Endothelial cell of umbilical vein (primary cell): ENCODE results near the gene TMEM42. TPM values are rescaled to one million over a fixed set of nuclear protein-coding genes. Genes with fewer than 3 reads are reported as not detected.

ENCODE experiments used
- BruUV-seq: library from RNA; stranded (reverse); fragments of 400-500 nt; replicated peaks from 2 replicates; lab custom pipeline; 2021; lab: Mats Ljungman, UMichigan
- CTCF ChIA-PET: fragments of 300-600, 350-600 bp; sonication (Branson Sonifier 250); formaldehyde crosslinking; loops from one replicate; lab custom pipeline; 2021; ENCODE audit warnings: antibody characterized with exemption, inconsistent platforms; lab: Charles Lee
- POLR2A ChIA-PET: fragments of 300-600, 350-600 bp; sonication (Branson Sonifier 250); formaldehyde crosslinking; loops from one replicate; lab custom pipeline; 2021; ENCODE audit warnings: antibody characterized with exemption, inconsistent platforms; lab: Charles Lee
- DNase-seq: peaks from one replicate; pipeline ENCODE4 v3.0.0-alpha.2; 2011; ENCODE audit warnings: low read depth, low spot score
- FAIRE-seq: peaks from 2 replicates; lab custom pipeline; 2011; peaks lifted over from hg19 to GRCh38; lab: Jason Lieb, UNC
- H2AFZ ChIP-seq: 2 replicates; pipeline ENCODE4 v1.6.0; 2012; ENCODE audit warnings: low read depth, low read length, control low read depth, inconsistent platforms
- H3K27ac ChIP-seq: 2 replicates; pipeline ENCODE4 v1.5.1; 2011; ENCODE audit warnings: low read depth, mild to moderate bottlenecking, control low read depth, low read length, moderate library complexity; ENCODE audit not compliant: insufficient read depth
- H3K27me3 ChIP-seq, 2 experiments: 2 replicates each; pipeline versions ENCODE4 v1.6.0 to v1.6.1; 2011; ENCODE audit warnings: low read length in 2 of 2, mixed read lengths in 1 of 2; ENCODE audit not compliant: control insufficient read depth in 2 of 2, insufficient read depth in 2 of 2
- H3K36me3 ChIP-seq, 2 experiments: 2 replicates in 1 of 2; 3 replicates in 1 of 2; pipeline ENCODE4 v1.5.1; 2011; ENCODE audit warnings: low read length in 2 of 2, mild to moderate bottlenecking in 1 of 2, moderate library complexity in 1 of 2; ENCODE audit not compliant: control insufficient read depth in 2 of 2, insufficient read depth in 2 of 2; ENCODE audit errors: extremely low read depth in 1 of 2
- H3K4me1 ChIP-seq: 3 replicates; pipeline ENCODE4 v1.5.1; 2011; ENCODE audit warnings: mild to moderate bottlenecking, low read length; ENCODE audit not compliant: control insufficient read depth, insufficient read depth; ENCODE audit errors: extremely low read depth
- H3K4me2 ChIP-seq: 2 replicates; pipeline ENCODE4 v1.6.1; 2011; ENCODE audit warnings: low read length, control low read depth, mixed read lengths; ENCODE audit not compliant: insufficient read depth
- H3K4me3 ChIP-seq, 3 experiments: fragments of 200-600 bp in 1 of 3; sonication (generic), shearing (Covaris generic) in 1 of 3; replicated peaks in 1 of 3; 2 replicates each; pipeline ENCODE4 v1.5.1; 2011 to 2016; ENCODE audit warnings: control low read depth in 3 of 3, low read length in 3 of 3, mild to moderate bottlenecking in 2 of 3, inconsistent platforms in 1 of 3, low read depth in 1 of 3, moderate library complexity in 1 of 3; ENCODE audit not compliant: insufficient read depth in 1 of 3
- H3K79me2 ChIP-seq: 2 replicates; pipeline ENCODE4 v1.6.0; 2012; ENCODE audit warnings: low read length, inconsistent platforms; ENCODE audit not compliant: control insufficient read depth, insufficient read depth
- H3K9ac ChIP-seq: replicated peaks from 2 replicates; pipeline ENCODE3; 2011; ENCODE audit warnings: low read length, control low read depth; ENCODE audit not compliant: insufficient read depth; ENCODE audit errors: extremely low read depth
- H3K9me1 ChIP-seq: replicated peaks from 3 replicates; pipeline ENCODE4 v1.6.0; 2011; ENCODE audit warnings: mild to moderate bottlenecking, low read length; ENCODE audit not compliant: control insufficient read depth, insufficient read depth; ENCODE audit errors: extremely low read depth
- H3K9me3 ChIP-seq: replicated peaks from 2 replicates; pipeline ENCODE4 v1.5.1; 2012; ENCODE audit warnings: low read length, inconsistent platforms; ENCODE audit not compliant: control insufficient read depth, insufficient read depth
- H4K20me1 ChIP-seq: replicated peaks from 2 replicates; pipeline ENCODE3; 2011; ENCODE audit warnings: mild to moderate bottlenecking, low read length; ENCODE audit not compliant: control insufficient read depth, insufficient read depth; ENCODE audit errors: extremely low read depth
- EZH2 ChIP-seq: IDR thresholded peaks from 2 replicates; pipeline ENCODE4 v1.6.1; 2012; ENCODE audit warnings: borderline replicate concordance, low read depth, mild to moderate bottlenecking, moderate library complexity, low read length, inconsistent platforms; ENCODE audit not compliant: severe bottlenecking
- FOS ChIP-seq: IDR thresholded peaks from 2 replicates; pipeline ENCODE4 v1.6.1; 2011; ENCODE audit warnings: mild to moderate bottlenecking, low read length, moderate library complexity, borderline replicate concordance; ENCODE audit not compliant: insufficient read depth
- JUN ChIP-seq: IDR thresholded peaks from 2 replicates; pipeline ENCODE4 v1.6.1; 2011; ENCODE audit warnings: borderline replicate concordance, low read depth; ENCODE audit not compliant: insufficient read length, insufficient read depth
- MAX ChIP-seq: IDR thresholded peaks from 2 replicates; pipeline ENCODE4 v1.6.1; 2011; ENCODE audit not compliant: insufficient read depth, insufficient read length
- MYC ChIP-seq: IDR thresholded peaks from one replicate; pipeline ENCODE4 v1.6.1; 2011; ENCODE audit warnings: mild to moderate bottlenecking, low read depth, low read length
- POLR2A ChIP-seq: IDR thresholded peaks from 2 replicates; pipeline ENCODE4 v1.6.1; 2012; ENCODE audit warnings: low read depth, mild to moderate bottlenecking, control low read depth, low read length
- POLR2AphosphoS5 ChIP-seq: IDR thresholded peaks from 2 replicates; pipeline ENCODE4 v1.6.1; 2012; ENCODE audit warnings: low read depth, mild to moderate bottlenecking, control low read depth, low read length, moderate library complexity; ENCODE audit not compliant: insufficient read depth
- dilution Hi-C: fragments of 300-500 bp; cut with MboI; formaldehyde crosslinking; loops from one replicate; pipeline ENCODE4 v1.15.0; 2019; ENCODE audit warnings: low sequenced_read_pairs; ENCODE audit not compliant: extremely low pct_ligation_motif_present
- intact Hi-C: fragments of 100-400 bp; cut with micrococcal nuclease; formaldehyde crosslinking; loops from one replicate; pipeline ENCODE4 v1.10.0; 2022
- polyA plus RNA-seq, 4 experiments: library from polyadenylated mRNA; depleted of rRNA in 3 of 4; stranded (reverse) in 3 of 4; unstranded in 1 of 4; fragments of >200 nt; gene quantifications; 2 replicates each; pipeline versions ENCODE4 v1.2.1 to v1.2.3, GENCODE V29; 2011 to 2012; ENCODE audit warnings: missing spikeins in 1 of 4
- total RNA-seq: library from RNA; stranded (reverse); gene quantifications from 2 replicates; pipeline ENCODE4 v1.2.3, GENCODE V29; 2021
- TF ChIP-seq, protein P1 (sequence below), 2 donors: IDR thresholded peaks; 1 replicate in 1 of 2; 2 replicates in 1 of 2; pipeline ENCODE4 v1.5.1; 2011; ENCODE audit warnings: low read length in 2 of 2, mild to moderate bottlenecking in 2 of 2, moderate library complexity in 2 of 2, control low read depth in 1 of 2, inconsistent platforms in 1 of 2, low read depth in 1 of 2; ENCODE audit not compliant: insufficient read depth in 1 of 2; ENCODE audit errors: extremely low read depth in 1 of 2

The TMEM42 gene
- total and polyA plus RNA-seq, 2 donors (not counting 3 experiments of a cell fraction or from before 2014, with no cell fraction given) = 10.6 to 46.4 TPM

DNA sequence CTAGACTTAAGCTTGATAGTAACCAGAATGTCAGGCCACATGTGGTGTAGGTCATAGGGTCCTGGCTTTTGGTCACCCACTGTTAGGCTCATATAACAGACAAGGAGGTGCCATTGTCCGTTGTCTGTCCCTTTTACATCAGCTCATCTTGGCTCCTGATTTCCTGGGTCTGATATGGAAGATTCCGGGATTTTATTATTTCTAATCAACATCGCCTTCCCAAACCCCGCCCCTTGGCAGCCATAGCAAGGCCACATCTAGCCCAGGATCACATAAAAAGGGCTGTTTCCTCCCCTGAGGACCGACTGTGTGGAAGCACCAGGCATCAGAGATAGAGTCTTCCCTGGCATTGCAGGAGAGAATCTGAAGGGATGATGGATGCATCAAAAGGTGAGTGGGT lies 12.6 kb downstream of the TMEM42 start, which contains the start of gene TGM4:
Gene TGM4, plus strand, starts transcription at position 301 of the 400 bp plus-strand sequence. Its CDS starts 71 bp downstream, at position 372.
- Histone ChIP-seq H3K27me3 (no peaks in the 10 kb centered on the region), H3K9me3 (no peaks in the 10 kb centered on the region), H3K27ac (no peak within 1 kb of the TSS), H2AFZ (no peak within 1 kb of the TSS), H3K79me2 (no peaks in the 10 kb centered on the region), H3K4me2 (no peak within 1 kb of the TSS), H3K4me1 (no peaks in the 10 kb centered on the region), H4K20me1 (no peaks in the 10 kb centered on the region), H3K36me3 (no peaks in the 10 kb centered on the region), H3K4me3 (no peak within 1 kb of the TSS), H3K9ac (no peak within 1 kb of the TSS), H3K9me1 (no peaks in the 10 kb centered on the region)
- ChIA-PET CTCF (interaction anchor here (1.0 kb wide), 1 partner anchor 342 kb away, joined by 3 read pairs; no protein-coding TSS in a partner anchor), POLR2A (no interaction called here)
- dilution Hi-C loops (no loop called here), intact Hi-C loops (no loop called here)
- TF ChIP-seq MYC = no peak
- no peak for TF ChIP-seq FOS
- DNase-seq = no peak
- no TSS peak for BruUV-seq
- no peak for FAIRE-seq

- no peaks in the 10 kb centered on the region for H3K9me1 ChIP-seq
- H3K9ac ChIP-seq = no peak overlapping the region
- no peak overlapping the region for H2AFZ ChIP-seq
- no peak for FAIRE-seq
- dilution Hi-C loops (no loop called here), intact Hi-C loops (no loop called here)
- H3K4me1 ChIP-seq = no peaks in the 10 kb centered on the region
- H3K4me2 ChIP-seq = no peak overlapping the region
- ChIA-PET POLR2A (no interaction called here), CTCF (no interaction called here)
- no peak for TF ChIP-seq JUN
- TF ChIP-seq EZH2 = no peak
- TF ChIP-seq POLR2AphosphoS5 = no peak
- TF ChIP-seq MAX = no peak
- TF ChIP-seq, protein P1, sequence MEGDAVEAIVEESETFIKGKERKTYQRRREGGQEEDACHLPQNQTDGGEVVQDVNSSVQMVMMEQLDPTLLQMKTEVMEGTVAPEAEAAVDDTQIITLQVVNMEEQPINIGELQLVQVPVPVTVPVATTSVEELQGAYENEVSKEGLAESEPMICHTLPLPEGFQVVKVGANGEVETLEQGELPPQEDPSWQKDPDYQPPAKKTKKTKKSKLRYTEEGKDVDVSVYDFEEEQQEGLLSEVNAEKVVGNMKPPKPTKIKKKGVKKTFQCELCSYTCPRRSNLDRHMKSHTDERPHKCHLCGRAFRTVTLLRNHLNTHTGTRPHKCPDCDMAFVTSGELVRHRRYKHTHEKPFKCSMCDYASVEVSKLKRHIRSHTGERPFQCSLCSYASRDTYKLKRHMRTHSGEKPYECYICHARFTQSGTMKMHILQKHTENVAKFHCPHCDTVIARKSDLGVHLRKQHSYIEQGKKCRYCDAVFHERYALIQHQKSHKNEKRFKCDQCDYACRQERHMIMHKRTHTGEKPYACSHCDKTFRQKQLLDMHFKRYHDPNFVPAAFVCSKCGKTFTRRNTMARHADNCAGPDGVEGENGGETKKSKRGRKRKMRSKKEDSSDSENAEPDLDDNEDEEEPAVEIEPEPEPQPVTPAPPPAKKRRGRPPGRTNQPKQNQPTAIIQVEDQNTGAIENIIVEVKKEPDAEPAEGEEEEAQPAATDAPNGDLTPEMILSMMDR (IDR thresholded peaks at IDR 0.05; ENCODE audit: extremely low read depth in 1 of 2, insufficient read depth in 1 of 2, low read depth in 1 of 2, low read length in 2 of 2) = no peak
- no peak for TF ChIP-seq POLR2A
- no peak for TF ChIP-seq FOS
- TF ChIP-seq MYC = no peak
- no peak overlapping the region for H3K27ac ChIP-seq
- H4K20me1 ChIP-seq = no peaks in the 10 kb centered on the region
- no TSS peak for BruUV-seq
- H3K36me3 ChIP-seq = no peaks in the 10 kb centered on the region
- no peaks in the 10 kb centered on the region for H3K79me2 ChIP-seq
- DNase-seq = no peak
- no peak overlapping the region for H3K4me3 ChIP-seq
- H3K27me3 ChIP-seq = no peaks in the 10 kb centered on the region
- H3K9me3 ChIP-seq = no peaks in the 10 kb centered on the region
Measured at GRCh38 chr3:44875596-44875995, 13.9 kb downstream of the TMEM42 start.
